GM18517 (cell line): ENCODE data around the gene RSL24D1.
"Not testable (repeated sequence)": the region's sequence is repeated elsewhere in the genome, so short reads cannot be mapped to it uniquely, and the experiment has no call there.

Source experiments
- ATAC-seq: cut with Tn5 transposase; IDR thresholded peaks from one replicate; pipeline ENCODE4 v1.9.1; 2021; ENCODE audit warnings: mild to moderate bottlenecking, moderate library complexity; ENCODE audit not compliant: unreplicated experiment

The RSL24D1 gene

DNA sequence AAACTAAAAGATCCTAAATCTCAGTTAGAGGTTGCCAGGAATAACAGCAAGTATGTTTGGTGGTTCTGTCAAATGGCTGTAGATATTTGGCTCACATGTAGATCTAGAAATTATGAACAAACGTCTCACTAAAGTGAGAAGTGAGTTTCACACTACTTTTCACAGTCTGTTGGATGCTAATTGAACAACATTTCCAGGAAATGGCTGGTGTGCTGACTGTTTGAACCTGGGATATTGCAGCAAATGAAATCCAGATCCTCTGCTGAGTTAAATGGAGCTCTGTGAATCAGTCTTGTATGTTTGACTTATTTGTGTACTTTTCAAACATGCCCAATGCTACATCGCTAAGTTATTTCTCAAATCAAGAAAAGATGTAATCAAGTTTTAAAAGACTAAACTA, 21.3 kb upstream of the RSL24D1 start:
- no peak for ATAC-seq

GRCh38 chr15:55204464-55204863, 7.7 kb upstream of the RSL24D1 start:
- ATAC-seq: no peak

GRCh38 chr15:55202206-55202605, 5.5 kb upstream of the RSL24D1 start:
- ATAC-seq: no peak

DNA sequence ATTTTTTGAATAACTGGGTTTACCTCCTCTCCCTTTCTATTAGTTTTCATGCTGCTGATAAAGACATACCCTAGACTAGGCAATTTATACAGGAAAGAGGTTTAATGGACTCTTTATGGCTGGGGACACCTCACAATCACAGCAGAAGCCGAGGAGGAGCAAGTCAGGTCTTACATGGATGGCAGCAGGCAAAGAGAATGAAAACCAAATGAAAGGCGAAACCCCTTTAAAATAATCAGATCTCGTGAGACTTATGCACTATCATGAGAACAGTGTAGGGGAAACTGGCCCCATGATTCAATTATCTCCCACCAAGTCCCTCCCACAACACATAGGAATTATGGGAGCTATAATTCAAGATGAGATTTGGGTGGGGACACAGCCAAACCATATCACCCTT, 2.0 kb upstream of the RSL24D1 start:
- no peak for ATAC-seq

- no peak for ATAC-seq
These were observed 978 bp upstream of the RSL24D1 start for GRCh38 chr15:55197719-55198118.

- ATAC-seq: peak; percentile 2
These were observed 593 bp upstream of the RSL24D1 start for GRCh38 chr15:55197362-55197705.

DNA sequence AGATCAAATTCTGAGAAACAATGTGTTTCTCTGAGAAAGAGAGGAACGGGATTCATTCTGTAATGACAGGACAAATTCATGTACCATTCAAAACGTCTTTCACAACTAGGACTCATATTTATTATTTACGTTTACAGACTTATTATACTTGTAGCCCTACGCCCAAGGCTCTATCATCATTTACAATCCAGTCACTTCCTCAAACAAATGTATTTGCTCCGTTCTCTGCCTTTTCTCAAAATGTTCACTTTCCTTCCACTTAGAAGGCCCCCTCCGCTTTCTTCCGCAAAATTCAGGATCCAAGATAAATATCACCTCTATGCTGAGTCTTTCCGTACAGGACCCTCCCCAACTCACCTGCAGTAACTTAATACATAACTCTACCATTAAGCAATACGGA, 745 bp downstream of the RSL24D1 start:
- ATAC-seq: no peak

DNA sequence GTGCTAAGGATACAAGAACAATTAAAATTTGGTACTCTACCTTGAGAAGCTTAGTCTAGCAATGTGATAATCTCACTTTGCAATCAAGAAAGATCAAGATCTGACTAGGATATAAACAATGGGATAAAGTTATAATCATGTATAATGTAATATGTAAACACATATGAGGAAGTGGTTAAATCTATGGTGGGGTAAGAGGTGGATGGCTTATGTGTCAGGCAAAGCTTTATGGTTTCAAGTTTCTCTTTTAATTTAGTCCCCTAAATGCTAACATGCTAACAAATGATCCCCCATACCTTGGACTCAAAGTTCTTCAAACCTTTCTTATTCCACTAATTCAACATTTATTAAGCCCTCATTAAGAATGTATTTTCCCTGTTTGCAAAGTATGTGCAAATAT, 2.5 kb downstream of the RSL24D1 start:
- no peak for ATAC-seq

DNA sequence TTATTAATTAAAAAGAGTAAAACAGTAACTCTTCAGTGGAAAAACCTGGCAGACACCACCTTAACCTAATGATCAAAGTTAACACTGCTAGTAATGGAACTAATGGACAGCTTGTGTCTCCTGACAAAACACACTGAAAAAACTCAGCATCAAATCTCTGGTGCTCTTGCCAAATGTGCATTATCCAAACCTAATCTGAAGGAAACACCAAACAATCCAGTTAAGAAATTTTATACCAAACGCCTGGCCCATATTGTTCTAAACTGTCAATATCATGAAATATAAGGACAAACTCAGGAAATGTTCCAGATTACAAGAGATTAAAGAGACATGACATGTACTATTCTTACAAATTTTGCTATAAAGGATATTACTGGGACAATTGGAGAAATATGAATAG, 10.4 kb downstream of the RSL24D1 start:
- ATAC-seq: no peak

GRCh38 chr15:55183679-55184078, 13.1 kb downstream of the RSL24D1 start:
- ATAC-seq: no peak

DNA sequence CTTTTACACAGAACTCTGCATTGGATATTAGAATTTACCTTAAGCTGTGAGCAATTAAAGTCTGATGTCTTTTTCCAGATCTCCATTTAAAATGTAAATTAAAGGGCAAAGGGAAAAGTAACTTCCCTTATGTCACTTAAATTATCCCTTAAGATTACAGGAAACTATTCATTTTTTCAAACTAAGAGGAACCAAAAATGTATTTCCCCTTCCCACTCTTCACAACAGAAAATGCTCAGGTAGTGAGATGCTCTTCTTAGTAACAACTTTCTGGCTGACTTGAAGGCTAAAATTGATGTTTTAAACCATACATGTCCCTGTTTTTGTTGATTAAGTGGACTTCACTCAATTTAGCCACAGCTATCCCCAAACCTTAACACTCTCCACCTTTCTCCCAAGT, 17.6 kb downstream of the RSL24D1 start:
- no peak for ATAC-seq

- ATAC-seq: no peak
These were observed 26.4 kb downstream of the RSL24D1 start for GRCh38 chr15:55170361-55170760.

DNA sequence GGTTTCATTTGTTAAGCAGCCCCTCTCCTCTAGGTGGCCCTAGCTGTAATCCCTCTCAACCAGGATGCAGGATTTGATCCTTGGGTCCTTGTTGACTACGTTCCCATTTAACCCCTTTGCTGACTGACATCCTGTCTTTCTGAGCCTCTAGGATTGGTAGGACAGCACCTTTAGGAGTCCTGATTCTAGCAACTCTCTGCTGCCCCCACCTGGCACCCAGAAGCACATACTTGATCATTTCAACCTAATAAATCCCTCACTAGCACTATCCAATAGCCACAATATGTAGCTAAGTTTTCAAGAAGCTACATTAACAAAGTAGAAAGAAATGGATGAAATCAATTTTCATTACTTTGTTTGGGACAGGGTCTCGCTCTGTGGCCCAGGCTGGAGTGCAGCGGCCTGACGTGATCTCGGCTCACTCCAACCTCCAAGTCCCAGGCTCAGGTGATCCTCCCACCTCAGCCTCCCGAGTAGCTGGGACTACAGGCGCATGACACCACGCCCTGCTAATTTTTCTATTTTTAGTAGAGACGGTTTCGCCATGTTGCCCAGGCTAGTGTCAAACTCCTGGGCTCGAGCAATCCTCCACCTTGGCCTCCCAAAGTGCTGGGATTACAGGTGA, 28.3 kb downstream of the RSL24D1 start:
- peak; percentile 94 for ATAC-seq

- no peak for ATAC-seq
These were observed 32.5 kb downstream of the RSL24D1 start for GRCh38 chr15:55164284-55164683.

GRCh38 chr15:55151631-55152030, 45.1 kb downstream of the RSL24D1 start:
- no peak for ATAC-seq

DNA sequence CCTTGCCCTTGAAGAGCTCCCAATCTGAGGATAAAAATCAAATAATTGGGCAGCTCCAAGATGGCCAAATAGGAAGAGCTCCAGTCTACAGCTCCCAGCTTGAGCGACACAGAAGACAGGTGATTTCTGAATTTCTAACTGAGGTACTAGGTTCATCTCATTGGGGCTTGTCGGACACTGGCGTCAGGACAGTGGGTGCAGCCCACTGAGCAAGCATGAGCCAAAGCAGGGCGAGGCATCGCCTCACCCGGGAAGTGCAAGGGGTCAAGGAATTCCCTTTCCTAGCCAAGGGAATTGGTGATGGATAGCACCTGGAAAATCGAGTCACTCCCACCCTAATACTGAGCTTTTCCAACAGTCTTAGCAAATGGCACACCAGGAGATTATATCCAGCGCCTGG, 53.6 kb downstream of the RSL24D1 start:
- ATAC-seq: not testable (repeated sequence)

- no peak for ATAC-seq
These were observed 62.8 kb downstream of the RSL24D1 start for GRCh38 chr15:55133972-55134371.

GRCh38 chr15:55132672-55133071, 64.1 kb downstream of the RSL24D1 start:
- no peak for ATAC-seq
